Astrocyte (in vitro differentiated cells and primary cell): Measurements from ENCODE around the gene SH3TC2. TPM values are rescaled to one million over a fixed set of nuclear protein-coding genes. Genes with fewer than 3 reads are reported as not detected.

ENCODE experiments used
- DNase-seq: peaks from one replicate; pipeline ENCODE4 v3.0.0-alpha.2; 2010; ENCODE audit warnings: low read depth
- FAIRE-seq: peaks from 2 replicates; lab custom pipeline; 2011; peaks lifted over from hg19 to GRCh38; lab: Jason Lieb, UNC
- H2AFZ ChIP-seq: 2 replicates; pipeline ENCODE4 v1.6.0; 2012; ENCODE audit warnings: low read depth, low read length, inconsistent platforms
- H3K27ac ChIP-seq: 2 replicates; pipeline ENCODE4 v1.5.1; 2011; ENCODE audit warnings: low read depth, low read length, inconsistent platforms
- H3K27me3 ChIP-seq: 2 replicates; pipeline ENCODE4 v1.6.0; 2011; ENCODE audit warnings: low read length, inconsistent platforms; ENCODE audit not compliant: insufficient read depth
- H3K36me3 ChIP-seq: 2 replicates; pipeline ENCODE4 v1.5.1; 2011; ENCODE audit warnings: low read length, inconsistent platforms; ENCODE audit not compliant: insufficient read depth
- H3K4me1 ChIP-seq: 2 replicates; pipeline ENCODE4 v1.5.1; 2011; ENCODE audit warnings: low read length, inconsistent platforms; ENCODE audit not compliant: insufficient read depth
- H3K4me2 ChIP-seq: 2 replicates; pipeline ENCODE4 v1.6.0; 2012; ENCODE audit warnings: low read length, inconsistent platforms
- H3K4me3 ChIP-seq: 2 replicates; pipeline ENCODE4 v1.5.1; 2011; ENCODE audit warnings: low read depth, mild to moderate bottlenecking, low read length, inconsistent platforms; ENCODE audit not compliant: insufficient read depth
- H3K79me2 ChIP-seq: 2 replicates; pipeline ENCODE4 v1.6.0; 2012; ENCODE audit warnings: mild to moderate bottlenecking, low read length, inconsistent platforms; ENCODE audit not compliant: insufficient read depth
- H3K9ac ChIP-seq: 2 replicates; pipeline ENCODE4 v1.6.0; 2012; ENCODE audit warnings: mild to moderate bottlenecking, low read length, inconsistent platforms
- H3K9me3 ChIP-seq: 2 replicates; pipeline ENCODE4 v1.5.1; 2012; ENCODE audit warnings: low read depth, mild to moderate bottlenecking, low read length, inconsistent platforms; ENCODE audit not compliant: insufficient read depth
- H4K20me1 ChIP-seq: 2 replicates; pipeline ENCODE4 v1.6.0; 2012; ENCODE audit warnings: low read length, inconsistent platforms; ENCODE audit not compliant: insufficient read depth
- H3K27ac Mint-ChIP-seq: one replicate; pipeline ENCODE4 v1.8.0; 2021; ENCODE audit warnings: mild to moderate bottlenecking, mixed read lengths; ENCODE audit not compliant: unreplicated experiment
- H3K27me3 Mint-ChIP-seq: one replicate; pipeline ENCODE4 v1.8.0; 2021; ENCODE audit warnings: low read depth, mixed read lengths; ENCODE audit not compliant: unreplicated experiment
- H3K36me3 Mint-ChIP-seq: one replicate; pipeline ENCODE4 v1.8.0; 2021; ENCODE audit warnings: low read depth, mixed read lengths; ENCODE audit not compliant: unreplicated experiment
- H3K4me1 Mint-ChIP-seq: one replicate; pipeline ENCODE4 v1.8.0; 2021; ENCODE audit warnings: low read depth, mixed read lengths; ENCODE audit not compliant: unreplicated experiment
- H3K4me3 Mint-ChIP-seq: one replicate; pipeline ENCODE4 v1.8.0; 2021; ENCODE audit warnings: mild to moderate bottlenecking, moderate library complexity, mixed read lengths; ENCODE audit not compliant: unreplicated experiment
- H3K9me3 Mint-ChIP-seq: one replicate; pipeline ENCODE4 v1.8.0; 2021; ENCODE audit warnings: mild to moderate bottlenecking, mixed read lengths; ENCODE audit not compliant: unreplicated experiment
- CTCF ChIP-seq: IDR thresholded peaks from 2 replicates; pipeline ENCODE4 v1.5.1; 2011; ENCODE audit warnings: low read depth, mild to moderate bottlenecking, inconsistent platforms, low read length, moderate library complexity; ENCODE audit not compliant: insufficient read depth
- EZH2 ChIP-seq: IDR thresholded peaks from 2 replicates; pipeline ENCODE4 v1.6.1; 2012; ENCODE audit warnings: mild to moderate bottlenecking, low read length, inconsistent platforms; ENCODE audit not compliant: insufficient read depth
- total RNA-seq: library from RNA; stranded (reverse); gene quantifications from 2 replicates; pipeline ENCODE4 v1.2.1, GENCODE V29; 2021

Gene SH3TC2
- total RNA-seq, 1 donor from 2014 or later: 2.6 TPM

- Mint-ChIP-seq H3K27me3 (peaks cover 2% of the 10 kb centered on the region), H3K27ac (no peak overlapping the region), H3K4me3 (no peak overlapping the region), H3K4me1 (peaks cover 5% of the 10 kb centered on the region), H3K9me3 (no peaks in the 10 kb centered on the region), H3K36me3 (peaks cover 2% of the 10 kb centered on the region)
- Histone ChIP-seq H3K4me3 (no peak overlapping the region), H3K9ac (no peak overlapping the region), H4K20me1 (no peaks in the 10 kb centered on the region), H3K36me3 (no peaks in the 10 kb centered on the region), H3K4me2 (no peak overlapping the region), H3K4me1 (peaks cover 4% of the 10 kb centered on the region), H3K79me2 (no peaks in the 10 kb centered on the region), H2AFZ (no peak overlapping the region), H3K27ac (no peak overlapping the region), H3K27me3 (no peaks in the 10 kb centered on the region), H3K9me3 (no peaks in the 10 kb centered on the region)
- FAIRE-seq (no peak), DNase-seq (no peak)
- TF ChIP-seq CTCF: no peak
- no peak for TF ChIP-seq EZH2
Measured at GRCh38 chr5:149056616-149057165, 6.2 kb downstream of the SH3TC2 start.

GRCh38 chr5:149054416-149054815 lies 8.4 kb downstream of the SH3TC2 start:
- Histone ChIP-seq H3K36me3 (no peaks in the 10 kb centered on the region), H3K27ac (no peak overlapping the region), H3K9ac (no peak overlapping the region), H3K4me3 (no peak overlapping the region), H3K79me2 (no peaks in the 10 kb centered on the region), H4K20me1 (no peaks in the 10 kb centered on the region), H3K9me3 (no peaks in the 10 kb centered on the region), H3K4me1 (no peaks in the 10 kb centered on the region), H3K4me2 (no peak overlapping the region), H3K27me3 (no peaks in the 10 kb centered on the region), H2AFZ (no peak overlapping the region)
- no peak for TF ChIP-seq EZH2
- TF ChIP-seq CTCF: no peak
- Mint-ChIP-seq H3K4me3 (no peak overlapping the region), H3K27me3 (peaks cover 2% of the 10 kb centered on the region), H3K4me1 (peaks cover 4% of the 10 kb centered on the region), H3K9me3 (no peaks in the 10 kb centered on the region), H3K36me3 (peaks cover 2% of the 10 kb centered on the region), H3K27ac (no peak overlapping the region)
- FAIRE-seq (no peak), DNase-seq (no peak)

GRCh38 chr5:149053072-149053695 lies 9.7 kb downstream of the SH3TC2 start:
- Mint-ChIP-seq H3K27me3 (peaks cover 5% of the 10 kb centered on the region), H3K4me1 (peaks cover 6% of the 10 kb centered on the region), H3K4me3 (no peak overlapping the region), H3K9me3 (no peaks in the 10 kb centered on the region), H3K36me3 (peaks cover 2% of the 10 kb centered on the region), H3K27ac (no peak overlapping the region)
- H3K79me2 ChIP-seq: no peaks in the 10 kb centered on the region
- H3K9me3 ChIP-seq: no peaks in the 10 kb centered on the region
- peak; percentile 76 for DNase-seq
- peak overlapping the region; percentile 1 for H3K4me2 ChIP-seq
- TF ChIP-seq EZH2 (no peak), CTCF (no peak)
- no peaks in the 10 kb centered on the region for H3K27me3 ChIP-seq
- H3K4me1 ChIP-seq: no peaks in the 10 kb centered on the region
- no peak overlapping the region for H3K9ac ChIP-seq
- no peak overlapping the region for H2AFZ ChIP-seq
- H3K36me3 ChIP-seq: no peaks in the 10 kb centered on the region
- H3K4me3 ChIP-seq: no peak overlapping the region
- H3K27ac ChIP-seq: no peak overlapping the region
- H4K20me1 ChIP-seq: no peaks in the 10 kb centered on the region
- FAIRE-seq: peak; percentile 90
